ENCODE data around the gene LIPM. TPM values are rescaled to one million over a fixed set of nuclear protein-coding genes. Genes with fewer than 3 reads are reported as not detected.

Gene LIPM
- polyA plus RNA-seq, 4 donors, result 0.13 TPM; not detected in 3

DNA sequence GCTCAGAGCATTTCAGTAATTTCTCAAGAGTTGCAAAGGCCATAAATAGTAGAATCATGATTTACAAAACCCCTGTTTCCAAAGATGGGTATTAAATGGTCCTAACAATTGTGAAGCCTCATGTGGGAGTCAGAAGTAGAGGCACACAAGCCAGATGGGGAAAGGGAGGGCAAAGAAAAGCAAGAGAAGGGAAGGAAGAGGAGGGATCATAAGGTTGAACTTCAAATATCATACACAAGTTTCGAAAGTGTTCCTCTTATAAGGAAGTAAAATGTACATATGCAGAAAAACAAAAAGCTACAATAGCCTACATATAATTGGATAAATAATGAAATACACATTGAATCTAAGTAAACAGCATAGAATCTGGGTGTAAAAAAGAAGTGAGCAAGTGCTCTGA, 36.7 kb upstream of the LIPM start:
- no peak overlapping the region for H3K4me3 ChIP-seq (ENCODE audit: low read depth in 1 of 3, low read length in 3 of 3)
- WGBS, 3 donors, result 80 to 84% (median 84%) methylated on average over 1 of the region's 1 CpG
- no peak overlapping the region for H3K27ac ChIP-seq (ENCODE audit: low read depth in 1 of 3, low read length in 2 of 3)
- FAIRE-seq (no peak), DNase-seq (no peak)
- H3K27me3 ChIP-seq (ENCODE audit: control insufficient read depth in 3 of 3, insufficient read depth in 3 of 3, low read length in 3 of 3), result no peaks in the 10 kb centered on the region
- H3K36me3 ChIP-seq (ENCODE audit: control insufficient read depth in 3 of 3, insufficient read depth in 2 of 3, low read depth in 1 of 3, low read length in 3 of 3), result no peaks in the 10 kb centered on the region
- H3K9me3 ChIP-seq (ENCODE audit: control insufficient read depth in 2 of 2, insufficient read depth in 1 of 2, low read depth in 1 of 2, low read length in 1 of 2), result no peaks in the 10 kb centered on the region
- H3K4me1 ChIP-seq (ENCODE audit: control insufficient read depth in 3 of 3, insufficient read depth in 2 of 3, low read depth in 1 of 3, low read length in 2 of 3), result no peaks in the 10 kb centered on the region

DNA sequence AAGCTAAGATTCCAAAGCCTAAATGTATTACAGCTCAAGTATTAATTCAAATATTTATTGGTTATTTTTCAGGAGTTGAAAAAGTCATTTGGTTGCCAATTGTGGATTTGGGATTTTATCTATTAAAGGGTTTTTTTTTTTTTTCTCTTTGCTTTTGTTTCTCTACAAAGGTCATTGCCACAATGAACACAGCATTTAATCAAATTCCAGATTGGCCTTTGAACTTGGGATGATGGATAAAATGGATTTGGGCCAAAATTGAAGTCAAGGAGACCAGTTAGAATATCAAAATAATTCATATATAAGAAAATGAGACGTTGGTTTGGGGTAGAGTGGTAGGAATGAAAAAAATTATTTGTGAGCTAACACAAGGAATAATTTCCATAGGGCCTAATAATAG, 33.1 kb upstream of the LIPM start:
- Histone ChIP-seq H3K36me3 (ENCODE audit: control insufficient read depth in 3 of 3, insufficient read depth in 2 of 3, low read depth in 1 of 3, low read length in 3 of 3) (peaks cover 0 to 2% (median 0%) of the 10 kb centered on the region in 3 donors), H3K4me1 (ENCODE audit: control insufficient read depth in 3 of 3, insufficient read depth in 2 of 3, low read depth in 1 of 3, low read length in 2 of 3) (no peaks in the 10 kb centered on the region), H3K4me3 (ENCODE audit: low read depth in 1 of 3, low read length in 3 of 3) (no peak overlapping the region), H3K27me3 (ENCODE audit: control insufficient read depth in 3 of 3, insufficient read depth in 3 of 3, low read length in 3 of 3) (no peaks in the 10 kb centered on the region), H3K27ac (ENCODE audit: low read depth in 1 of 3, low read length in 2 of 3) (no peak overlapping the region), H3K9me3 (ENCODE audit: control insufficient read depth in 2 of 2, insufficient read depth in 1 of 2, low read depth in 1 of 2, low read length in 1 of 2) (peaks cover 0 to 2% of the 10 kb centered on the region in 2 donors)
- no peak for FAIRE-seq
- no peak for DNase-seq
- WGBS, 3 donors, result 23 to 42% (median 26%) methylated on average over 1 of the region's 1 CpG

DNA sequence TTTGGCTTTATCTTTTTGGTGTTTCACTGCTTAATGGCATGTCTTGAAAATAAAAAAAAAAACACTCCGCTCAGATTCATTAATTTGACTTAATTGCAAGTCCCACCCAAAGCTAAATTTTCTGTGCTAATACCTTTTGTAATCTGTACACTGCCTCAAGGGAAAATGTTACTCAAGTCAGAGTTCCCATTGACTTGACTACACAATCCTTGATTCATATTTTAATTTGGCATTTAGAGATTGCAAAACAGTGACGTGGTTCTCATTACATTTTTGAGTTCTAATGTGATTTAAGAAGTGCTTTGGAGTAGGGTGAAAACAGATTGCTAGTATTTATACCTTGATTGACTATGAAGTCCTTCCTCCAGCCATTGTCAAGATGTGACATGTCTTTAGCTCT, 21.3 kb upstream of the LIPM start:
- DNase-seq (no peak), FAIRE-seq (no peak)
- WGBS, 3 donors, result 72 to 83% (median 82%) methylated on average over 2 of the region's 2 CpGs
- Histone ChIP-seq H3K27ac (ENCODE audit: low read depth in 1 of 3, low read length in 2 of 3) (no peak overlapping the region), H3K4me3 (ENCODE audit: low read depth in 1 of 3, low read length in 3 of 3) (no peak overlapping the region), H3K9me3 (ENCODE audit: control insufficient read depth in 2 of 2, insufficient read depth in 1 of 2, low read depth in 1 of 2, low read length in 1 of 2) (no peaks in the 10 kb centered on the region), H3K36me3 (ENCODE audit: control insufficient read depth in 3 of 3, insufficient read depth in 2 of 3, low read depth in 1 of 3, low read length in 3 of 3) (no peaks in the 10 kb centered on the region), H3K4me1 (ENCODE audit: control insufficient read depth in 3 of 3, insufficient read depth in 2 of 3, low read depth in 1 of 3, low read length in 2 of 3) (no peaks in the 10 kb centered on the region), H3K27me3 (ENCODE audit: control insufficient read depth in 3 of 3, insufficient read depth in 3 of 3, low read length in 3 of 3) (no peaks in the 10 kb centered on the region)

DNA sequence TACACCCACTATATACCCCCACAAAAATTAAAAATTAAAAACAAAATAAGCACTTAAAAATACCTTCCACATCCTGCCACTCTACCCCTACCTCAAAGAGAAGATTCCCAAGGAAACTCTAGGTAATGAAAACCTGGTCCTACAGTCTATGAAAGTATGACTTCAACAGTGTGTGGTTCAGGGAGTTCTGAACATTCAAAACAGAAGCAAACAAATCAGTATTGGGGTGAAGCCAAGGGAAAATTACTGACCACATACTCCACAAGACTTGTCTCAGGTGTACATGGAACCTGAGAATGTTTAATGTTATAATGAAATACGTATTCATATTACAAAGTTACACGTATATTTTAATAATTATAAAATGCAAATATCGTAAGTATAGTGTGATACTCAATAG, 20.3 kb upstream of the LIPM start:
- H3K4me3 ChIP-seq (ENCODE audit: low read depth in 1 of 3, low read length in 3 of 3), result no peak overlapping the region
- DNase-seq (no peak), FAIRE-seq (no peak)
- no peak overlapping the region for H3K27ac ChIP-seq (ENCODE audit: low read depth in 1 of 3, low read length in 2 of 3)
- no peaks in the 10 kb centered on the region for H3K27me3 ChIP-seq (ENCODE audit: control insufficient read depth in 3 of 3, insufficient read depth in 3 of 3, low read length in 3 of 3)
- WGBS, 3 donors, result 79 to 93% (median 87%) methylated on average over 3 of the region's 3 CpGs
- no peaks in the 10 kb centered on the region for H3K4me1 ChIP-seq (ENCODE audit: control insufficient read depth in 3 of 3, insufficient read depth in 2 of 3, low read depth in 1 of 3, low read length in 2 of 3)
- no peaks in the 10 kb centered on the region for H3K36me3 ChIP-seq (ENCODE audit: control insufficient read depth in 3 of 3, insufficient read depth in 2 of 3, low read depth in 1 of 3, low read length in 3 of 3)
- H3K9me3 ChIP-seq (ENCODE audit: control insufficient read depth in 2 of 2, insufficient read depth in 1 of 2, low read depth in 1 of 2, low read length in 1 of 2), result no peaks in the 10 kb centered on the region

DNA sequence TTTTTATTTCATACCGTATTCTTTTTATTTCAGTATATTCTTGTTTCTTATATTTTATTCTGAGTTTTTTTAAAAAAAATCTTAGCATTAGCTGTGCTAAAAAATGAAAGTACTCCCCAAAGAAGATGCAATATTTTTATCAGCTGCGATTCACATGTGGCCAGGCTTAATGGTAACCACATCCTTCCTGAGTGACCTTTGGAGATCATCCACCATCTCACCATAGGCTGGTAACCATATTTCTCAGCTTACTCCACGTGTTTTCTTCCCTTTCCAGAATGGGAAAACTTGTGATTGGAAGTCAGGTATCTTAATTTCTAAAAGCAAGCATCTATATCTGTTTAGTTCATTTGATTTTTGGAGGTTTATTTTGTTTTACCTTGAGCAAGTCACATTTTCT, 18.8 kb upstream of the LIPM start:
- Histone ChIP-seq H3K9me3 (ENCODE audit: control insufficient read depth in 2 of 2, insufficient read depth in 1 of 2, low read depth in 1 of 2, low read length in 1 of 2) (no peaks in the 10 kb centered on the region), H3K4me1 (ENCODE audit: control insufficient read depth in 3 of 3, insufficient read depth in 2 of 3, low read depth in 1 of 3, low read length in 2 of 3) (no peaks in the 10 kb centered on the region), H3K27me3 (ENCODE audit: control insufficient read depth in 3 of 3, insufficient read depth in 3 of 3, low read length in 3 of 3) (no peaks in the 10 kb centered on the region), H3K27ac (ENCODE audit: low read depth in 1 of 3, low read length in 2 of 3) (no peak overlapping the region), H3K36me3 (ENCODE audit: control insufficient read depth in 3 of 3, insufficient read depth in 2 of 3, low read depth in 1 of 3, low read length in 3 of 3) (no peaks in the 10 kb centered on the region), H3K4me3 (ENCODE audit: low read depth in 1 of 3, low read length in 3 of 3) (no peak overlapping the region)
- WGBS, 3 donors, result 64 to 70% (median 66%) methylated on average over 3 of the region's 3 CpGs
- no peak for FAIRE-seq
- no peak for DNase-seq

DNA sequence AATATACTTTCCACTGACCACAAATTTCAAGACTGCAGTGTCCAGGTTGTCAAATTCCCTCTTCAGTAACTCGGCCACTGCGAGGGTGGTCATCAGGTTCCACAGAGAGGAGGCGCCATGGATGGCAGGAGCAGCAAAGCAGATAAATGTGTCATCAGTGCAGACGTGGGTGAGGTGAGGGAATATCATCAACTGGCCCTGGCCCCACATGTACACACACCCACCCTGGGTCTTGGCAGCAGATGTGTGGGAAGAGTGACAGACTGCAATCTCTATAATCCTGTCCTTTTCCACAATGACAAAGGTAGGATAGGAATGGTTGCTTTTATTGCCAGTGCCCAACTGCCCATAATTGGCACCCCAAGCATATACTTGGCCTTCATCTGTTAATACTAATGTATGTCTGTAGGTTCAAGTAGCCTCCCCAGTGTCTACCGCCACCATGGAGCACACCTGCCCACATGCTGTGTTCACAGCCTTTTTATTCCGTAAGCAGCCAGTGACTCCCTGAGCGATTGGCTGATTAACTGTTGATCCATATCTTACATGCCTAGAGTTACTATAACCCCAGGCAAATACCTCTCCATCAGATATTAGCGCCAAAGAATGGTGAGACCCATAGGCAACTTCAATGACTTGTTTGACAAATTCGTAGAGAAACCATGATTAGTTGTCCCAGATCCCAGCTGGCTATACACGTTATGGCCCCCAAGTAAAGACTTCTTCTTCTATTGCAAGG, 16.3 kb upstream of the LIPM start:
- H3K4me1 ChIP-seq (ENCODE audit: control insufficient read depth in 3 of 3, insufficient read depth in 2 of 3, low read depth in 1 of 3, low read length in 2 of 3), result no peaks in the 10 kb centered on the region
- DNase-seq (no peak), FAIRE-seq (no peak)
- H3K27ac ChIP-seq (ENCODE audit: low read depth in 1 of 3, low read length in 2 of 3), result no peak overlapping the region
- no peaks in the 10 kb centered on the region for H3K9me3 ChIP-seq (ENCODE audit: control insufficient read depth in 2 of 2, insufficient read depth in 1 of 2, low read depth in 1 of 2, low read length in 1 of 2)
- H3K27me3 ChIP-seq (ENCODE audit: control insufficient read depth in 3 of 3, insufficient read depth in 3 of 3, low read length in 3 of 3), result no peaks in the 10 kb centered on the region
- H3K36me3 ChIP-seq (ENCODE audit: control insufficient read depth in 3 of 3, insufficient read depth in 2 of 3, low read depth in 1 of 3, low read length in 3 of 3), result no peaks in the 10 kb centered on the region
- no peak overlapping the region for H3K4me3 ChIP-seq (ENCODE audit: low read depth in 1 of 3, low read length in 3 of 3)
- 91 to 92% (median 92%) methylated on average over 10 of the region's 10 CpGs for WGBS, 3 donors

DNA sequence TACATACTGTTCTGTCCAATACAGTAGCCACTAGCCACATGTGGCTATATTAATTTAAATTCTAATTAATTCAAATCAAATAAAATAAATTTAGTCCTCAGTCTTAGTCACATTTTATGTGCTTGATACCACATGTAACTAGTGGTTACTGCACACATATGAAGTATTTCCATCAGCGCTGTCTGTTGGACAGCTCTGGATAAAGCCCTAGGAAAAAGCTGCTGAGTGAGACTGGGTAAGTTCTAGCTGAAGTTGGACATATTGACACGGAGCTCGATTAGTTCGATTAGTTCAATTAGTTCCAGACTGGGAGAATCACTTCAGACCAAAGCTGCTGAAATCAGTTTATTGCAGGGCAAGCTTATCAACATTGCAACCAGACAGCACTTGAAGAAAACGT, 15.1 kb upstream of the LIPM start:
- no peak for FAIRE-seq
- H3K27me3 ChIP-seq (ENCODE audit: control insufficient read depth in 3 of 3, insufficient read depth in 3 of 3, low read length in 3 of 3), result no peaks in the 10 kb centered on the region
- WGBS, 3 donors, result 60 to 78% (median 65%) methylated on average over 5 of the region's 5 CpGs
- no peak for DNase-seq
- no peak overlapping the region for H3K27ac ChIP-seq (ENCODE audit: low read depth in 1 of 3, low read length in 2 of 3)
- H3K9me3 ChIP-seq (ENCODE audit: control insufficient read depth in 2 of 2, insufficient read depth in 1 of 2, low read depth in 1 of 2, low read length in 1 of 2), result no peaks in the 10 kb centered on the region
- no peaks in the 10 kb centered on the region for H3K36me3 ChIP-seq (ENCODE audit: control insufficient read depth in 3 of 3, insufficient read depth in 2 of 3, low read depth in 1 of 3, low read length in 3 of 3)
- H3K4me3 ChIP-seq (ENCODE audit: low read depth in 1 of 3, low read length in 3 of 3), result no peak overlapping the region
- H3K4me1 ChIP-seq (ENCODE audit: control insufficient read depth in 3 of 3, insufficient read depth in 2 of 3, low read depth in 1 of 3, low read length in 2 of 3), result no peaks in the 10 kb centered on the region

DNA sequence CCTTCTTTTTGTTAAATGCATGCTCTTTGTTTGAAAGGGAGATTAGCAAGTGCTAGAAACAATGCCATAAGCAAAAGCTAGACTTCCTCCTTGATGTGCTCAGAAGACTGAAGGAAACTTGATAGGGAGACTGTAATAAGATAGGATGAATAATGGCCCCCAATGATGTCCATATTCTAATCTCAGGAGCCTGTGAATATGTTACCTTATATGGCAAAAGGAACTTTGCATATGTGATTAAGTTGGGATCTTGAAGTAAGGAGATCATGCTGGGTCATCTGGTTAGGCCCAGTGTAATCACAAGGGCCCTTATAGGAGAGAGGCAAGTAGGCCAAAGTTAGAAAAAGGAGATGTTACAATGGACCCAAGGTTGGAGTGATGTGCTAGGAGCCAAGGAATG, 13.6 kb upstream of the LIPM start:
- Histone ChIP-seq H3K27me3 (ENCODE audit: control insufficient read depth in 3 of 3, insufficient read depth in 3 of 3, low read length in 3 of 3) (no peaks in the 10 kb centered on the region), H3K9me3 (ENCODE audit: control insufficient read depth in 2 of 2, insufficient read depth in 1 of 2, low read depth in 1 of 2, low read length in 1 of 2) (no peaks in the 10 kb centered on the region), H3K27ac (ENCODE audit: low read depth in 1 of 3, low read length in 2 of 3) (no peak overlapping the region), H3K4me1 (ENCODE audit: control insufficient read depth in 3 of 3, insufficient read depth in 2 of 3, low read depth in 1 of 3, low read length in 2 of 3) (no peaks in the 10 kb centered on the region), H3K4me3 (ENCODE audit: low read depth in 1 of 3, low read length in 3 of 3) (no peak overlapping the region), H3K36me3 (ENCODE audit: control insufficient read depth in 3 of 3, insufficient read depth in 2 of 3, low read depth in 1 of 3, low read length in 3 of 3) (no peaks in the 10 kb centered on the region)
- FAIRE-seq, result no peak
- DNase-seq, result no peak

DNA sequence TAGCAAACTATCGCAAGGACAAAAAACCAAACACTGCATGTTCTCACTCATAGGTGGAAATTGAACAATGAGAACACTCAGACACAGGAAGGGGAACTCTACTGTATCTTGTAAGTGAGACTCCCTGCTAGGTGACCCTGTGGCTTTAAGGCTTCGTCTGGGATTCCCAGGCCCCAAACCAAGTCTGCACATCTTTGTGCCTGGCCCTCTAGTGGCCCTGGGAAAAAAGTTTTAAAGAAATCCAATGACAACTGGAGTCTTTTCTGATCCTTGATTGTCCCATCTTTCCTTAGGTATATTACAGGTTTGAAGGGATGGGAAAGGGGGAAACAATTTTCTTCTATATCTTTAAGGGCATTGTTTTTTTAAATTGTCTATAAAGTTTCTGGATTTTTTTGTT, 10.6 kb upstream of the LIPM start:
- no peak for FAIRE-seq
- H3K4me3 ChIP-seq (ENCODE audit: low read depth in 1 of 3, low read length in 3 of 3), result no peak overlapping the region
- DNase-seq, result peak; percentile 26 to 44
- no peaks in the 10 kb centered on the region for H3K9me3 ChIP-seq (ENCODE audit: control insufficient read depth in 2 of 2, insufficient read depth in 1 of 2, low read depth in 1 of 2, low read length in 1 of 2)
- 51 to 53% (median 53%) methylated on average over 2 of the region's 2 CpGs for WGBS, 3 donors
- H3K4me1 ChIP-seq (ENCODE audit: control insufficient read depth in 3 of 3, insufficient read depth in 2 of 3, low read depth in 1 of 3, low read length in 2 of 3), result no peaks in the 10 kb centered on the region
- no peaks in the 10 kb centered on the region for H3K36me3 ChIP-seq (ENCODE audit: control insufficient read depth in 3 of 3, insufficient read depth in 2 of 3, low read depth in 1 of 3, low read length in 3 of 3)
- H3K27me3 ChIP-seq (ENCODE audit: control insufficient read depth in 3 of 3, insufficient read depth in 3 of 3, low read length in 3 of 3), result no peaks in the 10 kb centered on the region
- no peak overlapping the region for H3K27ac ChIP-seq (ENCODE audit: low read depth in 1 of 3, low read length in 2 of 3)

Data from small intestine (tissue), 7 donors.